Spleen (tissue), 13 donors: Measurements from ENCODE around the gene OR6C70. TPM values are rescaled to one million over a fixed set of nuclear protein-coding genes. Genes with fewer than 3 reads are reported as not detected.

ENCODE experiments used
- DNase-seq: peaks from one replicate; pipeline ENCODE4 v3.0.0-alpha.2; 2020
- H3K27ac ChIP-seq, 8 donors: fragments of 200-600 bp; sonication (generic) in 7 of 8; 1 replicate in 4 of 8; 2 replicates in 4 of 8; pipeline versions ENCODE4 v1.5.0 to v1.8.0; 2016 to 2021; ENCODE audit warnings: inconsistent platforms in 4 of 8, mild to moderate bottlenecking in 4 of 8, moderate library complexity in 1 of 8
- H3K27me3 ChIP-seq, 7 donors: fragments of 200-600 bp; sonication (generic) in 6 of 7; replicated peaks in 1 of 7; 1 replicate in 4 of 7; 2 replicates in 3 of 7; pipeline versions ENCODE4 v1.5.0 to v1.8.0; 2016 to 2021; ENCODE audit warnings: inconsistent platforms in 3 of 7, mild to moderate bottlenecking in 1 of 7
- H3K36me3 ChIP-seq, 6 donors: fragments of 200-600 bp; sonication (generic) in 5 of 6; 1 replicate in 4 of 6; 2 replicates in 2 of 6; pipeline versions ENCODE4 v1.5.0 to v1.8.0; 2016 to 2021; ENCODE audit warnings: inconsistent platforms in 2 of 6
- H3K4me1 ChIP-seq, 6 donors: fragments of 200-600 bp; sonication (generic) in 5 of 6; 1 replicate in 3 of 6; 2 replicates in 3 of 6; pipeline versions ENCODE4 v1.5.0 to v1.8.0; 2016 to 2021; ENCODE audit warnings: inconsistent platforms in 3 of 6
- H3K4me3 ChIP-seq, 8 donors: fragments of 200-600 bp; sonication (generic) in 7 of 8; 1 replicate in 4 of 8; 2 replicates in 4 of 8; pipeline versions ENCODE4 v1.5.0 to v1.8.0; 2016 to 2021; ENCODE audit warnings: inconsistent platforms in 4 of 8, mild to moderate bottlenecking in 4 of 8, moderate library complexity in 2 of 8
- H3K9me3 ChIP-seq, 8 donors: fragments of 200-600 bp; sonication (generic) in 7 of 8; 1 replicate in 4 of 8; 2 replicates in 4 of 8; pipeline versions ENCODE4 v1.5.0 to v1.8.0; 2016 to 2021; ENCODE audit warnings: inconsistent platforms in 4 of 8
- POLR2A ChIP-seq, 3 donors: fragments of 450-650 bp; IDR thresholded peaks; one replicate each; pipeline ENCODE4 v1.5.1; 2017; ENCODE audit warnings: antibody characterized with exemption in 3 of 3, mild to moderate bottlenecking in 1 of 3
- POLR2AphosphoS5 ChIP-seq, 3 donors: sonication (generic); formaldehyde crosslinking; IDR thresholded peaks; one replicate each; pipeline ENCODE4 v1.5.1; 2017; ENCODE audit warnings: antibody characterized with exemption in 3 of 3
- WGBS, 5 donors: extraction: QIAGEN DNeasy Blood & Tissue Kit in 3 of 5; methylation state at CpG; one replicate each; pipeline versions ENCODE4 v1.1.5 to v1.1.7; 2013 to 2018; 5-methylcytosine and 5-hydroxymethylcytosine counted together
- intact Hi-C: fragments of 100-400 bp; cut with DNase I; formaldehyde crosslinking; loops from one replicate; pipeline ENCODE4 v1.15.0; 2023; ENCODE audit warnings: low total_unique reads
- long read RNA-seq, 2 donors: transcript quantifications; one replicate each; lab custom pipeline, GENCODE V29; 2026
- polyA plus RNA-seq, 3 donors: library from polyadenylated mRNA; stranded (reverse); fragments of 200-250 nt; gene quantifications; one replicate each; pipeline ENCODE4 v1.2.1, GENCODE V29; 2013
- total RNA-seq, 7 donors: library from RNA; depleted of rRNA in 3 of 7; stranded (reverse); fragments of >200 nt in 3 of 7; fragmentation: NEBNext Ultra II Directional in 4 of 7; extraction: Animal tissue kit (Norgen Biotek cat#: 25700) in 4 of 7; gene quantifications; one replicate each; pipeline versions ENCODE4 v1.1.0 to v1.2.1, GENCODE V29; 2016 to 2021
- TF ChIP-seq, protein P1 (sequence below), 11 experiments: fragments of 200-600 bp in 7 of 11; fragments of 450-650 bp in 4 of 11; sonication (generic) in 4 of 11; IDR thresholded peaks in 8 of 11; conservative IDR thresholded peaks in 3 of 11; 1 replicate in 7 of 11; 2 replicates in 4 of 11; pipeline versions ENCODE4 v1.4.0 to v1.8.0; 2016 to 2021; ENCODE audit warnings: antibody characterized with exemption in 11 of 11, inconsistent platforms in 4 of 11, mild to moderate bottlenecking in 1 of 11
- donor health status: healthy with polysubstance abuse.
- donor health status: DM: no; HTN: no; CAD: no; lungs with moderate emphysema.
- donor health status: DM: no; HTN: no; CAD: no.
- donor health status: Bipolar disorder and iron deficiency.
- donor health status: healthy.
- donor health status: DM: no; HTN: no; CAD: no.
- donor health status: DM: yes; HTN: yes; CAD: no.

The OR6C70 gene
- not detected for total RNA-seq
- polyA plus RNA-seq, result not detected
- long read RNA-seq, donor 1, result 0 reads
- long read RNA-seq, donor 2, result 0 reads

DNA sequence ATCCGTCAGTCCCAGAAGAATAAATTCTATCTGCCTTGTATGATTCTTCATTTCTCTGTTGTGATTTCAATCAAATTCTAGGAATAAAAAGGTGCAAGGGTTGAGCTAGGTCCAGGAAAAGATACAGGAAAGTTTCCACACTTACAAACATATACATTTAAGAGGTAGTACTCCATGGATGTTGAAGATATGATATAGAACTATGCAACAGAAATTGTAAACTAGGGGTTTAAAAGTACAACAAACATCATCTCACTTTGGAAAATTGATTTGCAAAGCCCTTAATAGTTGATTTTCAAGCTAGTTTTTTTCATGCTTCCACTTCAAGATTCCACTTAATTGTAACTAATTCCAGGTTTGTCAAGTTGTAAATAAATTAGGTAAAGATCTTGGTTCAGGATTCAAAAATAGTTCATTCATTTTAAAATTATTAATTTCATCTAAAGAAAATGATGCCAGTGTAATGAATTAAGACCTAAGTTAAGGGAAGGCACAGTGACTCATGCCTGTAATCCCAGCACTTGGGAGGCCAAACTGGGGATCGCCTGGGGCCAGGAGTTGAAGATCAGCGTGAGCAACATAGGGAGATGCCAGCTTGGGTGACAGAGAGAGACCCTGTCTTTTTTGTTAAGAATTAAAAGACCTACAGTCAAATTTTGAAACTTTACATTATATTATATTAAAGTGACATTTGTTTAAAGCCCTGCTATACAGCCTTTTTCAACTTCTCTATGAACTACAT lies at the start of gene OR6C70:
OR6C70 (minus strand) TSS at position 51 of the 742 bp plus-strand sequence; CDS start at position 51, 0 bp downstream.
- Histone ChIP-seq H3K36me3 (no peaks in the 10 kb centered on the region), H3K27me3 (no peaks in the 10 kb centered on the region), H3K4me3 (no peak within 1 kb of the TSS), H3K9me3 (no peaks in the 10 kb centered on the region), H3K27ac (no peak within 1 kb of the TSS), H3K4me1 (peaks cover 0 to 17% (median 8%) of the 10 kb centered on the region in 6 donors)
- DNase-seq, result no peak
- 83 to 92% (median 86%) methylated on average over 3 of the region's 3 CpGs for WGBS, 5 donors
- intact Hi-C loops, result no loop called here
- TF ChIP-seq, protein P1, sequence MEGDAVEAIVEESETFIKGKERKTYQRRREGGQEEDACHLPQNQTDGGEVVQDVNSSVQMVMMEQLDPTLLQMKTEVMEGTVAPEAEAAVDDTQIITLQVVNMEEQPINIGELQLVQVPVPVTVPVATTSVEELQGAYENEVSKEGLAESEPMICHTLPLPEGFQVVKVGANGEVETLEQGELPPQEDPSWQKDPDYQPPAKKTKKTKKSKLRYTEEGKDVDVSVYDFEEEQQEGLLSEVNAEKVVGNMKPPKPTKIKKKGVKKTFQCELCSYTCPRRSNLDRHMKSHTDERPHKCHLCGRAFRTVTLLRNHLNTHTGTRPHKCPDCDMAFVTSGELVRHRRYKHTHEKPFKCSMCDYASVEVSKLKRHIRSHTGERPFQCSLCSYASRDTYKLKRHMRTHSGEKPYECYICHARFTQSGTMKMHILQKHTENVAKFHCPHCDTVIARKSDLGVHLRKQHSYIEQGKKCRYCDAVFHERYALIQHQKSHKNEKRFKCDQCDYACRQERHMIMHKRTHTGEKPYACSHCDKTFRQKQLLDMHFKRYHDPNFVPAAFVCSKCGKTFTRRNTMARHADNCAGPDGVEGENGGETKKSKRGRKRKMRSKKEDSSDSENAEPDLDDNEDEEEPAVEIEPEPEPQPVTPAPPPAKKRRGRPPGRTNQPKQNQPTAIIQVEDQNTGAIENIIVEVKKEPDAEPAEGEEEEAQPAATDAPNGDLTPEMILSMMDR (IDR thresholded peaks at IDR 0.05 in 8 of 11, conservative IDR thresholded peaks at IDR 0.05 in 3 of 11), result no peak
- TF ChIP-seq POLR2A (IDR thresholded peaks at IDR 0.05) (no peak), POLR2AphosphoS5 (IDR thresholded peaks at IDR 0.05) (no peak)

DNA sequence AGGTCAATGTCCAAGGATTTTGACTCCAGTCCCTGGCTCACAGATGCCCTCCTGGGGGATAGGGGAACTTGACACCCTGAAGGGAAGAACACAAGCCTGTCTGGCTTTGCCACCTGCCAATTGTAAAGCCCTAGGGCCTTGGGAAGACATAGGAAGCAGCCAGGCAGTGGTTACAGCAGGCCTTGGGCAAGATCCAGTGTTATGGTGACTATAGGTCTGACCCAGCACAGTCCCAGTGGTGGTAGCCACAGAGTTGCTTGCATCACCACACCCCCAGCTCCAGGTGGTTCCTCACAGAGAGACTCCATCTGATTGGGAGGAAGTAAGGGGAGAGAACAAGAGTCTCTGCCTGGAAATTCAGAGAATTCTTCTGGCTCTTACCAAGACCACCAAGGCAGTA lies 46.5 kb upstream of the OR6C70 start:
- intact Hi-C loops, result no loop called here
- H3K36me3 ChIP-seq, result no peaks in the 10 kb centered on the region
- TF ChIP-seq, protein P1 (IDR thresholded peaks at IDR 0.05 in 8 of 11, conservative IDR thresholded peaks at IDR 0.05 in 3 of 11), result no peak
- TF ChIP-seq POLR2A (IDR thresholded peaks at IDR 0.05) (no peak), POLR2AphosphoS5 (IDR thresholded peaks at IDR 0.05) (no peak)
- DNase-seq, result no peak
- no peaks in the 10 kb centered on the region for H3K27me3 ChIP-seq
- H3K27ac ChIP-seq, result no peak overlapping the region
- H3K4me1 ChIP-seq, result no peaks in the 10 kb centered on the region
- no peak overlapping the region for H3K4me3 ChIP-seq
- peaks cover 0 to 7% (median 3%) of the 10 kb centered on the region in 8 donors for H3K9me3 ChIP-seq

DNA sequence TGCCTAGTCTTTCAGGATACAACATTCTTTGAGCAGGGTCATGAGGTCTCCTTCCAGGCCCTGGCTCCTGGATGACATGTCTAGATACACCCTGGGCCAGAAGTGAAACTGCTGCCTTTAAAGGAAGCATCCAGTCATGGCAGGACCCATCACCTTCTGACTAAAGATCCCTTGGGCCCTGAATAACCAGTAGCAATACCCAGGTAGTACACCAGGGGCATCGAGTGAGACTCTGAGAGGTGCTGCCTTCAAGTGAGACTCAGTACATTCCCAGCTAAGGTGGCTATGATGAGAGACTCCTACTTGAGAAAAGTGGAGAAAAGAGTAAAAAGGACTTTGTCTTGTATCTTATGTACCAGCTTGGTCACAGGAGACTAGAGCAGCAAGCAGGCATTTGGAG lies 45.8 kb upstream of the OR6C70 start:
- WGBS, 5 donors, result 69 to 82% (median 75%) methylated on average over 1 of the region's 1 CpG
- H3K4me1 ChIP-seq, result no peaks in the 10 kb centered on the region
- no peak for DNase-seq
- no peaks in the 10 kb centered on the region for H3K27me3 ChIP-seq
- H3K36me3 ChIP-seq, result no peaks in the 10 kb centered on the region
- H3K9me3 ChIP-seq, result peaks cover 0 to 7% (median 3%) of the 10 kb centered on the region in 8 donors
- H3K4me3 ChIP-seq, result no peak overlapping the region
- H3K27ac ChIP-seq, result no peak overlapping the region
- intact Hi-C loops, result no loop called here
- TF ChIP-seq POLR2AphosphoS5 (IDR thresholded peaks at IDR 0.05), result no peak
- TF ChIP-seq, protein P1 (IDR thresholded peaks at IDR 0.05 in 8 of 11, conservative IDR thresholded peaks at IDR 0.05 in 3 of 11), result no peak
- no peak for TF ChIP-seq POLR2A (IDR thresholded peaks at IDR 0.05)

DNA sequence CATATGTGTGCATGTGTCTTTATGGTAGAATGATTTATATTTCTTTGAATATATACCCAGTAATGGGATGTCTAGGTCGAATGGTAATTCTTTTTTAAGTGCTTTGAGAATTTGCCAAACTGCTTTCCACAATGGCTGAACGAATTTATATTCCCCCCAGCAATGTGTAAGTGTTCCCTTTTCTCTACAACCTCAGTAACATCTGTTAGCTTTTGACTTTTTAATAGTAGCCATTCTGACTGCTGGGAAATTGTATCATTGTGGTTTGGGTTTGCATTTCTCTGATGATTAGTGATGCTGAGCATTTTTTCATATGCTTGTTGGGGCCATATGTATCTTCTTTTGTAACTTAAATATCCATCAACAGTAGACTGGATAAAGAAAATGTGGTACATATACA lies 31.7 kb upstream of the OR6C70 start:
- Histone ChIP-seq H3K4me3 (no peak overlapping the region), H3K27ac (no peak overlapping the region), H3K36me3 (no peaks in the 10 kb centered on the region), H3K4me1 (no peaks in the 10 kb centered on the region), H3K27me3 (no peaks in the 10 kb centered on the region), H3K9me3 (peaks cover 0 to 6% (median 0%) of the 10 kb centered on the region in 8 donors)
- DNase-seq, result no peak
- TF ChIP-seq POLR2AphosphoS5 (IDR thresholded peaks at IDR 0.05), result no peak
- WGBS, 5 donors, result 29 to 46% (median 34%) methylated on average over 2 of the region's 2 CpGs
- intact Hi-C loops, result no loop called here
